SIG-M5 treated with dmso at 0.1 percent for 504 hours (cell line): ENCODE measurements around the gene BEST4.
A peak's percentile ranks its signal among the peaks of the same experiment; 100 is the strongest.
"Not testable (repeated sequence)": the region's sequence is repeated elsewhere in the genome, so short reads cannot be mapped to it uniquely, and the experiment has no call there.

Source experiments
- DNase-seq: peaks from one replicate; lab custom pipeline; 2025; ENCODE audit not compliant: unreplicated experiment; lab: John Stamatoyannopoulos, UW

Gene BEST4

DNA sequence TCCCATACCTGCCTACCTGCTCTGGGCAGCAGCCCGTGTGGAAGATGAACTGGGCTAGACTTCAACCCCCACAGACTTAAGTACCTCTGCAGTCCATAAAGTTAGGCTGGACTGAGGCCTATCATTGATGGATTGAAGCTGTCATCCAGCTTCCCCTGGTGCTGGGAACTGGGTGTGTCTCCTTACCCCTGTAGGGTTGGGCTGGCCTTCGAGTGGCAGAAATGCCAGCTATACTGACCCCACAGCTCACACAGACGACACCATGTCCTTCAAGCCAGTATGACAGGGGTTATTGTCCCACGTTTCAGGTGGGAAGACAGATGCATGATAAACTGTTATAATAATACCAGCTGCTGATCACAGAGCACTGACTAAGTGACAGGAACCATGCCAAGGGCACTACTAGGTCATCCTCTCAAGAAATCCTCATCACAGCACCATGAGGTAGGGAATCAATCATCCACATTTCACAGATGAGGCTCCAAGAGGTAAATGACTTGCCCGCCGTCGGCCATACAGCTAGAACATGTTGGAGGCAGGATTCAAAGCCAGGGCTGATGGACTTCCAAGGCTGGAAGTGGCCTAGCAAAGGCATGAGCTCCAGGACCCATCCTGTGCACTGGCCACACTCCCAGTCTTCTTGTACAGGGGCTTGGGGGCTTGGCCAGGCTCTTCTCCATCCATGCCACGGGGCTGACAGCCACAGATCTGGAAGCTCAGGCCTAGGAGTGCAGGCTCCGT lies at the start of gene BEST4:
BEST4 (minus strand) TSS at position 51 of the 741 bp plus-strand sequence. CDS start 465 bp downstream, outside the sequence.
- no peak for DNase-seq

- peak; percentile 66 for DNase-seq
Observed at GRCh38 chr1:44835738-44836675, 48.0 kb upstream of the BEST4 start.

- DNase-seq: no peak
Observed at GRCh38 chr1:44834328-44834727, 46.4 kb upstream of the BEST4 start.

- DNase-seq: no peak
Observed at GRCh38 chr1:44832056-44832705, 44.2 kb upstream of the BEST4 start.

- DNase-seq: no peak
Observed at GRCh38 chr1:44831516-44831915, 43.5 kb upstream of the BEST4 start.

DNA sequence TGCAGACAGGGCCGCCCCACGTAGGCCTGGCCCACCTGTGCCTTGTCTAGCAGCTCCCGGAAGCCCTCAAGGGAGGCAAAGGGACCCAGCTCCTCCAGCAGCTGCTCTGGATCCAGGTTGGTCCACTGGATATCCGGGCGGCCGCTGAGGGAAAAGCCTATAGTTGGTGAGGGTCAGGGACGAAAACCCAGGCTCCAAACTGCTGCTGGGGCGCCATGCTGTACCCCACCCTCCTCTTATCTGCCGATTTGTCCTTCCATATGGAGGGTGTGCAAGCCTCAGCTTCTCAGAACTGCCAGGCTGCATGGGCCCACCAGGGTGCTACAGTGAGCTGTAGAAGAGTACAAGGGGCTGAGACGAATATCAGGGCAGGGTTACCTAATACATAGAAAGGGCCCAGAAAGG lies 42.9 kb upstream of the BEST4 start:
- peak; percentile 23 for DNase-seq

DNA sequence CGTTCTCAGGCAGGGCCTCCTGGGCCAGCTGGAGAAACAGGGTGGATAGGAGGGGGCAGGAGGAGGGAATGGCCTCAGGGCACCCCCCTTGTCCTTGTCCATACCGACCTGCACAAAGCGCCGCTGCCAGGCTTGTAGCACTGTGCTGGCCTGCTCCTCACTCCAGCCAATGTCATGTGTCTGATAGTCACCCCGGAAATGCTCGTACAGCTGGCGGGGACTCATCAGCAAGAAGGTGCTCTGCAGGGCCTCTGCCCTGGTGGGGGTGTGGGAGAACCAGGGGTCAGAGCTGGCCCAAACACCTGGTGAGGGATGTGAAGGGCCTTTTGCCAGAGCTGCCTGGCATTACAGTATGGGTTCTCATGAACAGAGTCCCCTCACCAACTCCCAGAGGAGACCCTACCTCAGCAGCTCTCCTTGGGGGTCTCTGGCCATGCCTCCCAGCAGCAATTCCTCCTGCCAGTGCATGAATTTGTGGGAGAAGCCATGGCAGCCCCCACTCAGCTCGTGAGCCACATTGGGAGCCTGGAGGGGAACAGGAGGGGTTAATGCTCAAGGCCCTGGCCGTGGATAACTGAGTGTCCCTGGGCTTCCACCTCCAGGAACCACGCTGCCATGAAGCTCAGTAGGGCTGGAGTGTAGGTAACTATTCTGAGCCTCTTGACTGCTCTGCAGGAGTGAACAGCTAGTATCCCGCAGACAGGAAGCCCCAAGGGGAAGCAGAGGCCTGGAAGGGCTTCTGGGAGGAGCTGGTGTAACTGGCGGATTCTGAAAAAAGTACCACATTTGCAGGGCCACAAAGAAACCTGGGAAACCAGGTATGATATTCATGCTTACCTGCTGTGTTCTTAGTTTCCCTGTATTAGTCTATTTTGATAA lies 41.8 kb upstream of the BEST4 start:
- no peak for DNase-seq

DNA sequence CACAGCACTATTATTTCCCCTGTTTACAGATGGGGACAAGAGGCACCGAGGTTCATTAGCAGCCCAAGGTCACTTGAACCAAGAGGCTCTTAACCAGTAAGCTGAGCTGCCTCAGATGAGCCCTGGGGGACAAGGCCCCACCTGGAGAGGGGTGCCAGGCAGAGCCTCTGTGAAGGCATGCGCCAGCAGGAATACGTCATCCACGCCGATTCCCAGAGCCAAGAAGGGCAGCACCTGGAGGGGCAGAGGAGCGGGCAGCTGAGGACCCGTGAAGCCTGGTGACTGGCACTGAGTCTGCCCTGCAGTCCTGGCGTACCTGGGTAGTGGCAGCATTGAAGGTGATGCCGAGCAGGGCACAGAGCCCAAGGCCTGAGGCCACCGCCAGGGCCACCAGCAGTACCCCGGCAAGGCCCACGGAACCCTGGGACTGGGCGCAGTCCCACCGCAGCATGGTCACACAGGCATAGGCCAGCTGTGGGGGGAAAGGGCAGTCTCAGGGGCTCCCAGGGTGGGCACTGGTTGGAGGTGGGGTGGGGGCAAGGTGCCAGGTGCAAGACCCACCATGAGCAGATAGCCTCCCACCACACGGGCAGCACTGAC lies 41.0 kb upstream of the BEST4 start:
- no peak for DNase-seq

GRCh38 chr1:44828003-44828651 lies 40.2 kb upstream of the BEST4 start:
- DNase-seq: no peak

DNA sequence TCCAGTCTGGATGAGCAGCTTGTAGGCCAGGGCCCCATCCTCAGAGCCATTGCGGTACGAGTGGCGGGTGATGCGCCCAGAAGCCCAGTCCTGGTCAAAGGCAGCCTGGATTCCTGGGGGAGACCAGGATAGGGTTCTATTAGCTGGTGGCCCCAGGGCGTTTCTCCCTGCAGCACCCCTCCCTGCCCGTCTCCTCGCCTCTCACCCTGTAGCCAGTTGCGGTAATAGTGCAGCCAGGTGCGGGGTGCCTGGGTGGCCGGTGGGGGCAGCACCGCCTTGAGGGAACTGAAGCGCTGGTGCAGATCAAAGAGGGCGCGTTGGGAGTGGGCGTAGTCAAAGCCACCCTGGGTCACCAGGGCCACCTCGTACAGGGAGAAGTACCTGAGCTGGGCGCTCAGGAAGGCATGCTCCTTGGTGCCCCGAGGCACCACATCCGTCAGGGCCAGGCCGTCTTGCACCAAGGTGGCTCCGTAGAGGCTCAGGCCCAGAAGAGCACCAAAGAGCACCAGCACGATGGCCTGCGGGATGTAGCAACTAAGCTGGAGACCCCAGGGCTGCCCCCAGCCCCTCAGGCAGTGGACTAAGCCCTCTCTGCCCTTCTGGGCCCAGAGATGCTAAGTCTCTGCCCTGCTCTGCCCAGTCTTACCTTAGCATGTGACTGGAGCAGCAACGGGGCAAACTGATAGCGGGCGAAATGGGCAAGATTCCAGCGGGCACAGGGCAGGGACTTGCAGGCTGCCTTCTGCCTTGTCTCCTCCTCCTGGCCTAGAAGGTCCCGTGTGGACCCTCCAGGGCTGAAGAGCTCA lies 39.4 kb upstream of the BEST4 start:
- no peak for DNase-seq

DNA sequence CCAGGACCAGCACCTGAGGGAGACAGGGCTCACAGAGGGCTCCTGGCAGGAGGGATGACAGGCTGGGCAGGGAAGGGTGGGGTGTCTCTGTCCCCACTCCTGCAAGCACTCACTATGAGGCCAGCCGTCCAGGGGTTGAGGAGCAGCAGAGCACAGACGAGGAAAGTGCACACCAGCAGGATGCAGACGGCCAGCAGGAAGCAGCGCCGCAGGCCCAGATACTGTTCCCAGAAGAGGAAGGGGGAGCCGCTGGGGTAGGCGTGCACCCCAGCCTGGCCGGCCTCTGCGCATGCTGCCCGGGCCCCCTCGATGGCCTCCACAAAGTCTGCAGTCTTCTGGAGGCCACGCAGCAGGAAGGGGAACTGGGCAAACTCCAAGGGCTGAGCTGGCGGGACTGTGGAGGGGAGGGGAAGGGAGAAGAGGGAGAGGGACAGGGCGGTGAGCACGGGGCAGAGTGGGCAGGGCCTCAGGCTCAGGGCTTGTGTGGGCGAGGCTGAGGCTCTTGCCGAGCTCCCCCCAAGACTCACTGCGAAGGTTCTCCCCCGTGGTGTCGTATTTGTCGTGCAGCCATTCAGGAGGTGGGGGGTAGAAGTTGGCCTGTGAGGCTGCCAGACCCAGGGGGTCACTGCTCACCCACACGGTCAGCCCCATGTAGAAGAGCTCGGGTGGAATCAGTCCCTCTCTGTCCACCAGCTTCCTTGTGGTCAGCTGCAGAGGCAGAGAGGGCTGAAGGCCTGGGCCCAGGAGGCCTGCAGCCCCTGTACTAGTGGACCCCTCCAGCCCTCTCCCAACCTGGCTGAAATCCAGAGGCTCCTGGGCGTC lies 38.6 kb upstream of the BEST4 start:
- peak; percentile 50 for DNase-seq

- not testable (repeated sequence) for DNase-seq
Observed at GRCh38 chr1:44824392-44824791, 36.4 kb upstream of the BEST4 start.

DNA sequence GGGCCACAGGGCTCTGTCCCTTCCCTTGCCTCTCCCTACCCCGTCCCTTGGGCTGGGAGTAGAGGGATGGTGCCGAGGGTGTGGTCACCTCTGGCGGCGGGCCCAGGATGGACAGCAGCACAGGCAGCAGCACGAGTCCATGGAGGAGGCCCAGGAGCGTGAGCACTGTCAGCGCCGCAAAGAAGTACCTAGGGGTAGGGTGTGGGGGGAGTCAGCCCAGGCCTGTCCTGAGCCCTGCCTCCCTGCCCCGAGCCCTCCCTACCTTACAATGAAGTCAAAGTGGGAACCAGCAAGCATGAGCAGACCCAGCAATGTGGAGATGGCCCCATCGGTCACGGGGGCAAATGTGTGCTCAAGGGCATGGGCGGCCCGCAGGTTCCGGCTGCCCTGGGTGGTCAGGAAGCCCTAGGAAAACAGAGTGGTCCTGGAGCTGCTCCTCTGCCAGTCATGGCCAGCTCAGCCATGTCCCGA lies 35.0 kb upstream of the BEST4 start:
- no peak for DNase-seq

DNA sequence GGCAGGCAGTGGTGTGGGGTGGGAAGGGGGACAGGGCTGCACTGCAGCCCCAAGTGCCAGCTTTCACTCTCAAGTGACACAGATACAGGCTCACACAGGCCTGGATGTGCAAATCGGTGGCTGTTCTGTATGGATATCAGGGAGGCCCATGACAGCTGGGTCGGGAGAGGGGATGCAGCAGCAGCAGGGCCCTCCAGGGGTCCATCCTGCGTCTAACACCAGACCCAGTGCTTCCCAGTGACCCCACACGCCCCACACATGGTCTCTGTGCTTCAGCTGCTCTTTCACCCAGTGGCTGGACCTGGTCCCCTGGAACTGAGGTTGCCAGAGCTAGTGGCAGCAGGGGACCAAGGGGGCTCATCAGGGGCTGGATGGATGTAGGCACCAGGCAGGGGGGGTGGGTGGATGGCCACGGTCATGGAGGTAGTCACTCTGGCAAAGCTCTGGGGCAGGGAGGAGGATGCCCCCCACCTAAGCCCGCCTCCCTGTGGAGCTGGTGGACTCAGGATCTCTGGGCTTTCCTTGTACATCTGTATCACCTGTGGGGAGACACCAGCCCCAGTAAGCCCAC lies 34.2 kb upstream of the BEST4 start:
- no peak for DNase-seq

DNA sequence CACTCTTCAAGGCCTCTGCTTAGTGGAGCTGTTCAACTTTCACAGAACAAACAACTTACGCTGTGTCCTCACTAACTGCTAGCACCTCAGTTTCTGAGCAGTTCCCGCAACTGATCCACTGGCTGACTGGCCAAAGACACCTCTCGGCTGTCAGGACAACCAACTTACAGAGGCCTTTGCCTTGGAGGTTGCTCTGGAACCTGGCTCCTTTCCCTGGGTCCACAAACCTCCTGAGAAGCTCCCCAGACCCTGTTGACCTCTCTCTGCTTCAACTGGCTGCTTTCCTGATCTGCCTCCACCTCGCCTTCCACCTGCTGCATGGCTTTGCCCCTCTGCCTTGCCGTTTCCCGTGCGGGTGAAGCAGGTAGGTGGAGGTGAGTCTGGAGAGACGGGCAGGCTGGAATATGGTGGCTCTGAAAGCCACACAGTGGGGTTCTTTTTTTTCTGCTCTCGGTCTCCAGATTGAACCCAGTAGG lies 33.3 kb upstream of the BEST4 start:
- no peak for DNase-seq

DNA sequence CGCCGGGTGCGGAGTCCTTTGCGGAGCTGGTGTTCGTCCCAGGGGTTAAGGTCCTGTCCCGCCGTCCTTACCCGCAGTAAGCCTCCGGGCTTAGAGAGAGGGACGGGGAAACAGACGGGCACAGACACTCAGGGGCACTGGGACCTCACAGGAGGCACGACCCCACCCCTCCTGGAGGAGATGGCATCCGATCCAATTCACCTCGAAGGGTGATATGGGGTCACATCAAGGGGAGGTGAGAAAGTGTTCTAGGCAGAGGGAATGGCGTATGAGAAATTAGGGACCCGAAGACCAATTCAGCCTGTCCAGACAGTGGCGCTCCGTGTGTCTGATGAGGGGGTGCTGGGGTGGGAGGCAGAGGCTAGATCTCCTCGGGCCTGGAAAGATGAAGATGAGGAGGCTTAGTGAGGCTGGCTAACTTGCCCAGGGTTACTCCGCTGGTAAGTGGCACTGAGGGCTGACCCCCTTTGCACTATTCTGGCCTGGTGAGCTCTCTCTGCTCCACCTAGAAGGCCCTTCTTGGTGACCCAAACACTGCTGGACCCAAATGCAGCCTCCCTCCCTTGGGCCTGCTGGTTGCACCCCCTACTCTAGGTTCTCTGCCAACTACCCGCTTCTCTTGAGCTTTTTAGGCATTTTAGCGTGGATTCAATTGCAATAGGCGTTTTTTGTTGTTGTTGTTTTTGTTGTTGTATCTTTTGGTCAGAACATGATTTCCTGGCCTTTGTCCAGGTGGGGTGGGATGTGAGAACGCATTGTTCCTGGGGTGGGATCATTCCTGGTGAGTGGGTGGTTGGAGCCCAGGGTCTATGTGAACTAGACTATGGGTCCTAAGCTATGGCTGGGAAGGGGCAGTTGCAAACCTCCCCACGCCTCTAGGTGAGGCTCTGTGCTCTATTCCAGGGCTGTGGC lies 32.6 kb upstream of the BEST4 start:
- DNase-seq: no peak
